Fibroblast of skin of abdomen (primary cell): ENCODE results near the gene DDIT4. TPM values are rescaled to one million over a fixed set of nuclear protein-coding genes. Genes with fewer than 3 reads are reported as not detected.
"Not testable (repeated sequence)": the region's sequence is repeated elsewhere in the genome, so short reads cannot be mapped to it uniquely, and the experiment has no call there.

Source experiments
- DNase-seq: peaks from one replicate; pipeline ENCODE4 v3.0.0-alpha.2; 2013
- polyA plus RNA-seq, 2 experiments: library from polyadenylated mRNA; unstranded; fragments of 120-200 nt; gene quantifications; one replicate each; pipeline ENCODE4 v1.2.1, GENCODE V29; 2013; ENCODE audit not compliant: insufficient read length in 2 of 2

The DDIT4 gene
- polyA plus RNA-seq (2013, experiment 1 of 2; ENCODE audit: insufficient read length), result 323 TPM
- polyA plus RNA-seq (2013, experiment 2 of 2; ENCODE audit: insufficient read length), result 345 TPM

GRCh38 chr10:72273410-72274212 is at the start of gene DDIT4:
DDIT4 (plus strand) TSS chr10:72273924; CDS start chr10:72274217, 293 bp downstream.
- peak; percentile 100 for DNase-seq

- DNase-seq, result not testable (repeated sequence)
Measured at GRCh38 chr10:72224191-72224590, 49.5 kb upstream of the DDIT4 start.

- DNase-seq, result no peak
Measured at GRCh38 chr10:72226418-72227027, 47.2 kb upstream of the DDIT4 start.

GRCh38 chr10:72227826-72228225 is 45.9 kb upstream of the DDIT4 start:
- DNase-seq, result no peak

GRCh38 chr10:72228318-72228751 is 45.4 kb upstream of the DDIT4 start:
- DNase-seq, result no peak

GRCh38 chr10:72229261-72230251 is 44.2 kb upstream of the DDIT4 start:
- no peak for DNase-seq

GRCh38 chr10:72233621-72234020 is 40.1 kb upstream of the DDIT4 start:
- DNase-seq, result no peak

- no peak for DNase-seq
Measured at GRCh38 chr10:72234560-72235095, 39.1 kb upstream of the DDIT4 start.

- DNase-seq, result no peak
Measured at GRCh38 chr10:72235544-72236279, 38.0 kb upstream of the DDIT4 start.

- no peak for DNase-seq
Measured at GRCh38 chr10:72238392-72239175, 35.1 kb upstream of the DDIT4 start.

- DNase-seq, result no peak
Measured at GRCh38 chr10:72239409-72239808, 34.3 kb upstream of the DDIT4 start.

GRCh38 chr10:72240371-72240770 is 33.4 kb upstream of the DDIT4 start:
- DNase-seq, result no peak

GRCh38 chr10:72241691-72242252 is 32.0 kb upstream of the DDIT4 start:
- no peak for DNase-seq

- peak; percentile 28 for DNase-seq
Measured at GRCh38 chr10:72242675-72243074, 31.0 kb upstream of the DDIT4 start.

GRCh38 chr10:72243822-72244437 is 29.8 kb upstream of the DDIT4 start:
- peak; percentile 95 for DNase-seq

- no peak for DNase-seq
Measured at GRCh38 chr10:72244573-72245038, 29.1 kb upstream of the DDIT4 start.

GRCh38 chr10:72245949-72246525 is 27.7 kb upstream of the DDIT4 start:
- DNase-seq, result no peak

- peak; percentile 31 for DNase-seq
Measured at GRCh38 chr10:72248468-72249151, 25.1 kb upstream of the DDIT4 start.
